ENCODE data around the gene HCAR2.
"Not testable (repeated sequence)": the region's sequence is repeated elsewhere in the genome, so short reads cannot be mapped to it uniquely, and the experiment has no call there.

Gene HCAR2

GRCh38 chr12:122659579-122659978 is 43.6 kb downstream of the HCAR2 start:
- no peak for TF ChIP-seq CTCF (conservative IDR thresholded peaks at IDR 0.05; ENCODE audit: low read depth, low read length)
- no peak for DNase-seq (ENCODE audit: low read depth)
- no peak overlapping the region for H3K4me3 ChIP-seq (ENCODE audit: low read length)

- DNase-seq (ENCODE audit: low read depth), result no peak
- no peak for TF ChIP-seq CTCF (conservative IDR thresholded peaks at IDR 0.05; ENCODE audit: low read depth, low read length)
- H3K4me3 ChIP-seq (ENCODE audit: low read length), result no peak overlapping the region
Observed at GRCh38 chr12:122656298-122656697, 46.9 kb downstream of the HCAR2 start.

DNA sequence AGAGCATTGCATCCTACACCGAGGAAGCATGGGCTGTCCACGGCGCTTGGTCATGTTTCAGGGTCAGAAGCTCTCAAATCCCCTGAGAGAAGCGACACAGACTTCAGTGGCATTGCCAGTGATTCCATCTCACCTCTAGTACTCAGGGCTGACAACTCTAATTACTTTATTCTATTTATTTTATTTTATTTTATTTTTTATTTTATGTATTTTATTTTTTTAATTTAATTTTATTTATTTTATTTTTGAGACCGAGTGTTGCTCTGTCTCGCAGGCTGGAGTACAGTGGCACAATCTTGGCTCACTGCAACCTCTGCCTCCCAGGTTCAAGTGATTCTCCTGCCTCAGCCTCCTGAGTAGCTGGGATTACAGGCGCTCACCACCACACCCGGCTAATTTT is 49.9 kb downstream of the HCAR2 start:
- H3K4me3 ChIP-seq (ENCODE audit: low read length); DNase-seq (ENCODE audit: low read depth): not testable (repeated sequence)

DNA sequence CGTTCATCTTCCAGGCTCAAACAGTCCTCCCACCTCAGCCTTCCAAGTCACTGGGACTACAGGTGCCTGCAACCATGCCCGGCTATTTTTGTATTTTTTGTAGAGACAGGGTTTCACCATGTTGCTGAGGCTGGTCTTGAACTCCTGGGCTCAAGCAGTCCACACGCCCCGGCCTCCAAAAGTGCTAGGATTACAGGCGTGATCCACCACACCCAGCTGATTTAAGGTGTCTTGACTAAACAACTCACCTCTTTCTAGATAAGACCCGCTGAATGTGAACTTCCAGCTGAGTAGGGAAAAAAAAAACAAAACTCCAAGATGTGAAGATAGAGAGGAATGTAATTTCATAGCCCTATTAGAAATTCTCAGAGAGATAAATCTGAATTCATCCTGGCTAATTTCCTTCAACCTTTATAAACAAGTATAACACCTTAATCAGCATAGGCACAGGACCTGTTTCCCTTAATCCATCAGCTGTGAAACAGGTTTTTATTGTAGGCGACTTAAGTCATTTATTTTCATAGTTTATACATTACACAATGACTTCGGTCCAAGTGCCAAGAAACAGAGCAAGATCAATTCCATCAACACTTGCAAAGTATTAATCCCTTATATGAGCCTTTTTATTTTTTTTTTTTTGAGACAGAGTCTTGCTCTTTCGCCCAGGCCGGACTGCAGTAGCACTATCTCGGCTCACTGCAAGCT is 51.5 kb downstream of the HCAR2 start:
- H3K4me3 ChIP-seq (ENCODE audit: low read length), result no peak overlapping the region
- TF ChIP-seq CTCF (conservative IDR thresholded peaks at IDR 0.05; ENCODE audit: low read depth, low read length), result no peak
- DNase-seq (ENCODE audit: low read depth), result peak; percentile 34

Data from retinal pigment epithelial cell (primary cell).